Lower leg skin (tissue), 3 donors: ENCODE results near the gene ELFN2.

Experiments used
- CTCF ChIP-seq, 3 donors: fragments of 450-650 bp; IDR thresholded peaks; one replicate each; pipeline ENCODE4 v1.5.1; 2016; ENCODE audit warnings: antibody characterized with exemption in 3 of 3, mild to moderate bottlenecking in 3 of 3, moderate library complexity in 2 of 3
- POLR2A ChIP-seq, 2 donors: fragments of 450-650 bp; IDR thresholded peaks; one replicate each; pipeline ENCODE4 v1.6.1; 2016 to 2017; ENCODE audit warnings: antibody characterized with exemption in 2 of 2, mild to moderate bottlenecking in 1 of 2, moderate library complexity in 1 of 2

DNA sequence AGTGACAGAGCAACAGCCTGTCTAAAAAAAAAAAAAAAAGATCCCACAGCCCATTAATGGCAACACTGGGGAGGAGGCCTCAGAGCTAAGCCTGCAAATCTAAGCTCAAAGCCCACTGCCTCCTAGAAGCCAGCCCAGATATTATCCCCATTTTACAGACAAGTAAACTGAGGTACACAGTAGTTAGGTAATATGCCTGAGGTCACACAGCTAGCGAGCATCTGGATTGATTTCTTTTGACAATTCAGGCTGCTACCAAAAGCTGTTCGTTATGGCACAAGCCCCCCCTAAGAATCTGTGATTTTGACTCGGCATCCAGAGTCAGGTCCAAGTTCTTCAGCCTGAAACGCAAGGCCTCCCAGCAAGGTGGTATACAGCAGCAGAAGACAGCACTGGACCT lies 13.7 kb downstream of the ELFN2 start:
- TF ChIP-seq POLR2A (IDR thresholded peaks at IDR 0.05) = no peak
- no peak for TF ChIP-seq CTCF (IDR thresholded peaks at IDR 0.05)
